HepG2 (cell line): ENCODE results near the gene COX5B. TPM values are rescaled to one million over a fixed set of nuclear protein-coding genes. Genes with fewer than 3 reads are reported as not detected.

Experiments
- CHD2 ChIP-seq: IDR thresholded peaks from 2 replicates; pipeline ENCODE4 v1.6.1; 2011; ENCODE audit warnings: low read depth, low read length, improper control_type of control experiment
- CHD4 ChIP-seq: fragments of 200-600 bp; sonication (generic); IDR thresholded peaks from 2 replicates; pipeline ENCODE4 v1.7.0; 2017; ENCODE audit warnings: mild to moderate bottlenecking, low read length, borderline replicate concordance
- FOXK2 ChIP-seq: fragments of 450-650 bp; IDR thresholded peaks from 2 replicates; pipeline ENCODE4 v1.6.1; 2016
- KDM3A ChIP-seq: IDR thresholded peaks from 2 replicates; pipeline ENCODE4 v1.6.1; 2018; ENCODE audit warnings: low read depth, missing compliant biosample characterization
- MATR3 ChIP-seq: sonication (generic); formaldehyde crosslinking; IDR thresholded peaks from 2 replicates; pipeline ENCODE4 v1.4.0; 2020; ENCODE audit warnings: missing genetic modification reagents
- NFKB2 ChIP-seq: sonication (generic); formaldehyde crosslinking; IDR thresholded peaks from 2 replicates; pipeline ENCODE4 v1.4.0; 2020; ENCODE audit warnings: missing genetic modification reagents, borderline replicate concordance
- NFKBIZ ChIP-seq: IDR thresholded peaks from 2 replicates; pipeline ENCODE4 v1.6.1; 2018; ENCODE audit warnings: missing genetic modification reagents, missing compliant biosample characterization
- NR3C1 ChIP-seq: sonication (generic); formaldehyde crosslinking; IDR thresholded peaks from 2 replicates; pipeline ENCODE4 v1.4.0; 2020; ENCODE audit warnings: missing genetic modification reagents
- PITX1 ChIP-seq: sonication (generic); formaldehyde crosslinking; IDR thresholded peaks from 2 replicates; pipeline ENCODE4 v1.5.1; 2020; ENCODE audit warnings: mild to moderate bottlenecking, missing genetic modification reagents
- RBAK ChIP-seq: sonication (generic); formaldehyde crosslinking; IDR thresholded peaks from 2 replicates; pipeline ENCODE4 v1.5.1; 2020; ENCODE audit warnings: mild to moderate bottlenecking, missing genetic modification reagents
- SALL1 ChIP-seq: sonication (generic); formaldehyde crosslinking; IDR thresholded peaks from 2 replicates; pipeline ENCODE4 v1.8.0; 2022; ENCODE audit warnings: mild to moderate bottlenecking, missing genetic modification reagents
- SIX4 ChIP-seq: sonication (generic); formaldehyde crosslinking; IDR thresholded peaks from 2 replicates; pipeline ENCODE4 v1.4.0; 2020; ENCODE audit warnings: missing genetic modification reagents
- ZFP36 ChIP-seq: fragments of 150-350 bp; IDR thresholded peaks from 2 replicates; pipeline ENCODE4 v1.6.1; 2018; ENCODE audit warnings: borderline replicate concordance, low read length, low read depth; ENCODE audit not compliant: partially characterized antibody
- ZIK1 ChIP-seq: sonication (generic); formaldehyde crosslinking; IDR thresholded peaks from 2 replicates; pipeline ENCODE4 v1.5.0; 2020; ENCODE audit warnings: mild to moderate bottlenecking, low read depth, missing genetic modification reagents, borderline replicate concordance
- ZNF235 ChIP-seq: sonication (generic); formaldehyde crosslinking; IDR thresholded peaks from 2 replicates; pipeline ENCODE4 v1.8.1; 2023; ENCODE audit warnings: mild to moderate bottlenecking, missing genetic modification reagents, borderline replicate concordance
- ZNF263 ChIP-seq: sonication (generic); formaldehyde crosslinking; IDR thresholded peaks from 2 replicates; pipeline ENCODE4 v1.4.0; 2020; ENCODE audit warnings: missing genetic modification reagents
- ZNF468 ChIP-seq: sonication (generic); formaldehyde crosslinking; IDR thresholded peaks from 2 replicates; pipeline ENCODE4 v1.8.0; 2022; ENCODE audit warnings: mild to moderate bottlenecking, moderate library complexity, missing genetic modification reagents
- ZNF556 ChIP-seq: sonication (generic); formaldehyde crosslinking; IDR thresholded peaks from 2 replicates; pipeline ENCODE4 v1.4.0; 2020; ENCODE audit warnings: mild to moderate bottlenecking, missing genetic modification reagents, borderline replicate concordance
- ZNF615 ChIP-seq: sonication (generic); formaldehyde crosslinking; IDR thresholded peaks from 2 replicates; pipeline ENCODE4 v1.5.0; 2020; ENCODE audit warnings: mild to moderate bottlenecking, missing genetic modification reagents, borderline replicate concordance
- ZNF761 ChIP-seq: sonication (generic); formaldehyde crosslinking; conservative IDR thresholded peaks from 2 replicates; pipeline ENCODE4 v1.4.0; 2020; ENCODE audit warnings: mild to moderate bottlenecking, missing genetic modification reagents
- ZNF781 ChIP-seq: sonication (generic); formaldehyde crosslinking; IDR thresholded peaks from 2 replicates; pipeline ENCODE4 v1.5.1; 2020; ENCODE audit warnings: borderline replicate concordance, mild to moderate bottlenecking, missing genetic modification reagents; ENCODE audit errors: not compliant biosample characterization
- polyA plus RNA-seq, 8 experiments: library from polyadenylated mRNA; depleted of rRNA in 3 of 8; stranded (reverse) in 7 of 8; unstranded in 1 of 8; fragments of >200 nt; fragmentation: Illumina TruSeq in 4 of 8; extraction: Trizol in 4 of 8; gene quantifications; 2 replicates each; pipeline versions ENCODE4 v1.2.1 to v1.2.3, GENCODE V29; 2011 to 2016; ENCODE audit warnings: low read depth in 4 of 8, missing spikeins in 1 of 8, mixed read lengths in 1 of 8; ENCODE audit not compliant: insufficient read depth in 1 of 8
- total RNA-seq, 5 experiments: library from RNA; depleted of rRNA; stranded (reverse); fragments of >200 nt; fragmentation: Illumina TruSeq; extraction: Trizol; gene quantifications; 2 replicates each; pipeline ENCODE4 v1.2.3, GENCODE V29; 2016; ENCODE audit warnings: low read depth in 1 of 5
- TF ChIP-seq, protein P1 (sequence below): sonication (generic); formaldehyde crosslinking; IDR thresholded peaks from 2 replicates; pipeline ENCODE4 v1.9.0; 2021; ENCODE audit warnings: missing genetic modification reagents, mild to moderate bottlenecking, borderline replicate concordance
- TF ChIP-seq, protein P2 (sequence below): sonication (generic); formaldehyde crosslinking; conservative IDR thresholded peaks from 2 replicates; pipeline ENCODE4 v1.5.0; 2020; ENCODE audit warnings: missing genetic modification reagents
- TF ChIP-seq, protein P3 (sequence below): sonication (generic); formaldehyde crosslinking; IDR thresholded peaks from 2 replicates; pipeline ENCODE4 v1.5.1; 2020; ENCODE audit warnings: missing genetic modification reagents, mild to moderate bottlenecking, borderline replicate concordance

The COX5B gene
- total and polyA plus RNA-seq, 2 of the 13 experiments (the other 11 are each of a cell fraction or from before 2014, with no cell fraction given): 453 to 536 TPM

DNA sequence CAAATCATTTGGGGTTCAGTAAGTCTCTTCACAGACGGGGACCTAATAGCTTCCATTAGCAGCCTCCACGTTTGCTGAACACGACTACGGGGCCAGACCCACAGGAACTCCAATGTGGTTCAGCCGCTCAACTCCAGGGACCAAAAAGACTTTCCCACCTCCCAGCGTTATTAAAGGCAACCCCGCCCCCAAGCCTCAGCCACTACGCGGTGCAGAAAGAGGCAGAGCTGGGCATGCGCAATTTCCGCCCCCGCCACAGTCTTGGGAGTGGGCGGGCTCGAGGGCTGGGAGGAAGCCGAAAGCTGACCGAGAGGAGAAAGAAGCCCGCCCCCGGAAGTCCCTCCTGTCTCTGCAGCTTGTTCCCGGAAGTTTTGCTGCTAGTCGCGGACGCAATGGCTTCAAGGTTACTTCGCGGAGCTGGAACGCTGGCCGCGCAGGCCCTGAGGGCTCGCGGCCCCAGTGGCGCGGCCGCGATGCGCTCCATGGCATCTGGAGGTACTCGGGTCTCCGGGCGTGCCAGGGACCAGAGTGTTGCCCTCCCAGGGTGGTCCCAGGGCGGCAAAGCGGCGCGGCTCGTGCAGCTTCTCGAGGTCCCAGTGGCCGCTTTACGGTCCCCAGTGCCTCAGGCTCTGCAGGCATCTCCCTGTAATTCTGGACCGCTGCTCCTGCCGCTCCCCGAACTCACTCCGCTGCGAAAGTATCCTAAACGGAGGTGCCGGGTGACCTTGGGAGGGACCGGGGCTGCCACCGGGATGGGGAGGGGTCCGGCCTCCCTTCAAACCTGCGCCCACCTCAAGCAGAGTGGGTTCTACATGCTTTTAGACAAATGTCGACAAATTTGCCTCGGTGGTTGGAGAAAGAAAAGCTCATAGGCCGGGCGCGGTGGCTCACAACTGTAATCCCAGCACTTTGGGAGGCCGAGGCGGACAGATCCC is at the start of gene COX5B (continued):
- TF ChIP-seq RBAK (CRISPR knock-in tag) (no peak), CHD4 (peak; percentile 27; the same call in 1 of the 2 replicates), ZIK1 (CRISPR knock-in tag) (no peak), MATR3 (no peak; the same call in 1 of the 2 replicates), ZFP36 (no peak), CHD2 (no peak), NR3C1 (CRISPR knock-in tag) (no peak), ZNF235 (CRISPR knock-in tag) (peak; percentile 27; the same call in 1 of the 2 replicates), ZNF761 (0 out of 2 replicates have a peak, but pooled peaks have one; percentile 16), ZNF556 (CRISPR knock-in tag) (peak; percentile 60; the same call in 1 of the 2 replicates), SIX4 (CRISPR knock-in tag) (no peak), SALL1 (CRISPR knock-in tag) (peak; percentile 61; the same call in 1 of the 2 replicates), ZNF468 (CRISPR knock-in tag) (no peak), NFKBIZ (no peak), NFKB2 (peak; percentile 92; the same call in 1 of the 2 replicates), KDM3A (CRISPR knock-in tag) (0 out of 2 replicates have a peak, but pooled peaks have one; percentile 35), PITX1 (CRISPR knock-in tag) (0 out of 2 replicates have a peak, but pooled peaks have one; percentile 63), ZNF615 (CRISPR knock-in tag) (no peak), ZNF781 (CRISPR knock-in tag) (peak; percentile 89), ZNF263 (CRISPR knock-in tag) (peak; percentile 67), FOXK2 (no peak)
- TF ChIP-seq, protein P1, sequence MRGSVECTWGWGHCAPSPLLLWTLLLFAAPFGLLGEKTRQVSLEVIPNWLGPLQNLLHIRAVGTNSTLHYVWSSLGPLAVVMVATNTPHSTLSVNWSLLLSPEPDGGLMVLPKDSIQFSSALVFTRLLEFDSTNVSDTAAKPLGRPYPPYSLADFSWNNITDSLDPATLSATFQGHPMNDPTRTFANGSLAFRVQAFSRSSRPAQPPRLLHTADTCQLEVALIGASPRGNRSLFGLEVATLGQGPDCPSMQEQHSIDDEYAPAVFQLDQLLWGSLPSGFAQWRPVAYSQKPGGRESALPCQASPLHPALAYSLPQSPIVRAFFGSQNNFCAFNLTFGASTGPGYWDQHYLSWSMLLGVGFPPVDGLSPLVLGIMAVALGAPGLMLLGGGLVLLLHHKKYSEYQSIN (CRISPR knock-in tag): no peak
- TF ChIP-seq, protein P2, sequence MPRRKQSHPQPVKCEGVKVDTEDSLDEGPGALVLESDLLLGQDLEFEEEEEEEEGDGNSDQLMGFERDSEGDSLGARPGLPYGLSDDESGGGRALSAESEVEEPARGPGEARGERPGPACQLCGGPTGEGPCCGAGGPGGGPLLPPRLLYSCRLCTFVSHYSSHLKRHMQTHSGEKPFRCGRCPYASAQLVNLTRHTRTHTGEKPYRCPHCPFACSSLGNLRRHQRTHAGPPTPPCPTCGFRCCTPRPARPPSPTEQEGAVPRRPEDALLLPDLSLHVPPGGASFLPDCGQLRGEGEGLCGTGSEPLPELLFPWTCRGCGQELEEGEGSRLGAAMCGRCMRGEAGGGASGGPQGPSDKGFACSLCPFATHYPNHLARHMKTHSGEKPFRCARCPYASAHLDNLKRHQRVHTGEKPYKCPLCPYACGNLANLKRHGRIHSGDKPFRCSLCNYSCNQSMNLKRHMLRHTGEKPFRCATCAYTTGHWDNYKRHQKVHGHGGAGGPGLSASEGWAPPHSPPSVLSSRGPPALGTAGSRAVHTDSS: no peak
- TF ChIP-seq, protein P3, sequence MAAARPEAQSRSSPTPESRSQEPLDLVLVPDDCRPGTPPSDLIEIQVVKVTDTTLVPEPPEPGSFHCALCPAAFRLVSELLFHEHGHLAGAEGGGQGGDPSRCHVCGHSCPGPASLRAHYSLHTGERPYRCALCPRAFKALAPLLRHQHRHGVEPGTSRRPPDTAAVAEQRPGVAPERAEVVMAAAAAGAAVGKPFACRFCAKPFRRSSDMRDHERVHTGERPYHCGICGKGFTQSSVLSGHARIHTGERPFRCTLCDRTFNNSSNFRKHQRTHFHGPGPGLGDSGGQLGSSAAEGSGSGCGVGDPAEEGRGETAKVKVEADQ: peak; percentile 34; the same call in 1 of the 2 replicates
